H9 (cell line): ENCODE data around the gene ZNF546. TPM values are rescaled to one million over a fixed set of nuclear protein-coding genes. Genes with fewer than 3 reads are reported as not detected.
"Not testable (repeated sequence)": the region's sequence is repeated elsewhere in the genome, so short reads cannot be mapped to it uniquely, and the experiment has no call there.

ENCODE experiments used
- DNase-seq: peaks from one replicate; pipeline ENCODE4 v3.0.0-alpha.2; 2017
- H2AFZ ChIP-seq: one replicate; pipeline ENCODE4 v1.6.1; 2013; ENCODE audit warnings: mild to moderate bottlenecking, low read length, control low read depth, moderate library complexity
- H2AK5ac ChIP-seq: 2 replicates; pipeline ENCODE4 v1.6.1; 2013; ENCODE audit warnings: low read length, control low read depth, mixed read lengths; ENCODE audit not compliant: insufficient read length
- H2BK120ac ChIP-seq: one replicate; pipeline ENCODE4 v1.6.1; 2013; ENCODE audit warnings: low read depth, mild to moderate bottlenecking, low read length, control low read depth, inconsistent platforms; ENCODE audit not compliant: poor library complexity, severe bottlenecking
- H2BK12ac ChIP-seq: 2 replicates; pipeline ENCODE4 v1.6.1; 2013; ENCODE audit warnings: low read length, control low read depth, mixed read lengths, low read depth; ENCODE audit not compliant: insufficient read length
- H2BK15ac ChIP-seq: 2 replicates; pipeline ENCODE4 v1.6.1; 2013; ENCODE audit warnings: low read depth, low read length, control low read depth
- H2BK20ac ChIP-seq: one replicate; pipeline ENCODE4 v1.6.1; 2013; ENCODE audit warnings: low read depth, mild to moderate bottlenecking, low read length, control low read depth, inconsistent platforms; ENCODE audit not compliant: poor library complexity, severe bottlenecking
- H2BK5ac ChIP-seq: 2 replicates; pipeline ENCODE4 v1.6.1; 2013; ENCODE audit warnings: low read length, control low read depth, mixed read lengths; ENCODE audit not compliant: insufficient read length
- H3K14ac ChIP-seq: 2 replicates; pipeline ENCODE4 v1.6.1; 2013; ENCODE audit warnings: low read length, control low read depth; ENCODE audit not compliant: insufficient read depth
- H3K18ac ChIP-seq: 2 replicates; pipeline ENCODE4 v1.6.1; 2013; ENCODE audit warnings: low read depth, mild to moderate bottlenecking, mixed read lengths, low read length, control low read depth; ENCODE audit not compliant: insufficient read length
- H3K23ac ChIP-seq: 2 replicates; pipeline ENCODE4 v1.6.1; 2013; ENCODE audit warnings: low read length, control low read depth, mixed read lengths, low read depth; ENCODE audit not compliant: insufficient read length
- H3K23me2 ChIP-seq: 2 replicates; pipeline ENCODE4 v1.6.1; 2013; ENCODE audit warnings: low read depth, mild to moderate bottlenecking, mixed read lengths, low read length, control low read depth; ENCODE audit not compliant: insufficient read length, poor library complexity, severe bottlenecking
- H3K27ac ChIP-seq: 2 replicates; pipeline ENCODE4 v1.5.1; 2013; ENCODE audit warnings: low read length, control low read depth, mixed read lengths, low read depth; ENCODE audit not compliant: insufficient read length
- H3K27me3 ChIP-seq: 2 replicates; pipeline ENCODE4 v1.6.1; 2013; ENCODE audit warnings: low read length, control low read depth, inconsistent platforms; ENCODE audit not compliant: insufficient read depth
- H3K4ac ChIP-seq: 2 replicates; pipeline ENCODE4 v1.6.1; 2013; ENCODE audit warnings: low read depth, mild to moderate bottlenecking, control low read depth, inconsistent platforms, low read length, moderate library complexity
- H3K4me1 ChIP-seq: 2 replicates; pipeline ENCODE4 v1.6.1; 2013; ENCODE audit warnings: low read length, control low read depth, inconsistent platforms; ENCODE audit not compliant: insufficient read depth
- H3K4me2 ChIP-seq: 2 replicates; pipeline ENCODE4 v1.6.1; 2013; ENCODE audit warnings: low read length, control low read depth, mixed read lengths; ENCODE audit not compliant: insufficient read length, insufficient read depth
- H3K56ac ChIP-seq: 2 replicates; pipeline ENCODE4 v1.6.1; 2013; ENCODE audit warnings: low read depth, mild to moderate bottlenecking, mixed read lengths, low read length, control low read depth; ENCODE audit not compliant: insufficient read length
- H3K79me1 ChIP-seq: 2 replicates; pipeline ENCODE4 v1.6.1; 2013; ENCODE audit warnings: low read depth, mild to moderate bottlenecking, moderate library complexity, low read length, control low read depth, inconsistent platforms; ENCODE audit not compliant: insufficient read depth, poor library complexity, severe bottlenecking
- H3K79me2 ChIP-seq: 2 replicates; pipeline ENCODE4 v1.6.1; 2013; ENCODE audit warnings: low read length, control low read depth, inconsistent platforms; ENCODE audit not compliant: insufficient read depth
- H3K9ac ChIP-seq: 2 replicates; pipeline ENCODE4 v1.6.1; 2013; ENCODE audit warnings: low read length, control low read depth, mixed read lengths; ENCODE audit not compliant: insufficient read length; ENCODE audit errors: extremely low read depth
- H3K9me3 ChIP-seq: one replicate; pipeline ENCODE4 v1.6.1; 2013; ENCODE audit warnings: low read depth, low read length, inconsistent platforms; ENCODE audit not compliant: control insufficient read depth
- H3T11ph ChIP-seq: one replicate; pipeline ENCODE4 v1.6.1; 2013; ENCODE audit warnings: mild to moderate bottlenecking, low read length, control low read depth, inconsistent platforms
- H4K20me1 ChIP-seq: one replicate; pipeline ENCODE4 v1.6.1; 2013; ENCODE audit not compliant: control insufficient read depth, insufficient read length, insufficient read depth
- H4K5ac ChIP-seq: 2 replicates; pipeline ENCODE4 v1.6.1; 2013; ENCODE audit warnings: low read depth, mild to moderate bottlenecking, mixed read lengths, low read length, control low read depth; ENCODE audit not compliant: insufficient read length
- H4K8ac ChIP-seq: replicated peaks from 2 replicates; pipeline ENCODE4 v1.6.1; 2013; ENCODE audit warnings: low read length, control low read depth, mixed read lengths, low read depth; ENCODE audit not compliant: insufficient read length
- H4K91ac ChIP-seq: 2 replicates; pipeline ENCODE4 v1.6.1; 2013; ENCODE audit warnings: low read depth, mild to moderate bottlenecking, moderate library complexity, mixed read lengths, low read length, control low read depth; ENCODE audit not compliant: insufficient read length
- H3K27ac Mint-ChIP-seq, 3 experiments: 2 replicates in 2 of 3; 3 replicates in 1 of 3; pipeline ENCODE4 v1.8.0; 2020 to 2021; ENCODE audit warnings: mixed read lengths in 3 of 3, mild to moderate bottlenecking in 1 of 3, moderate library complexity in 1 of 3
- H3K27me3 Mint-ChIP-seq: 2 replicates; pipeline ENCODE4 v1.8.0; 2021; ENCODE audit warnings: low read depth, mild to moderate bottlenecking, moderate library complexity, mixed read lengths
- H3K36me3 Mint-ChIP-seq, 3 experiments: 2 replicates in 2 of 3; 3 replicates in 1 of 3; pipeline ENCODE4 v1.8.0; 2020 to 2021; ENCODE audit warnings: low read depth in 3 of 3, mixed read lengths in 3 of 3; ENCODE audit not compliant: insufficient read depth in 1 of 3
- H3K4me1 Mint-ChIP-seq, 2 experiments: 2 replicates each; pipeline ENCODE4 v1.8.0; 2020; ENCODE audit warnings: mixed read lengths in 2 of 2
- H3K4me3 Mint-ChIP-seq, 2 experiments: 2 replicates in 1 of 2; 3 replicates in 1 of 2; pipeline ENCODE4 v1.8.0; 2020 to 2021; ENCODE audit warnings: mild to moderate bottlenecking in 2 of 2, mixed read lengths in 2 of 2, moderate library complexity in 1 of 2
- H3K9me3 Mint-ChIP-seq, 2 experiments: 2 replicates in 1 of 2; 3 replicates in 1 of 2; pipeline ENCODE4 v1.8.0; 2020; ENCODE audit warnings: mild to moderate bottlenecking in 2 of 2, mixed read lengths in 2 of 2, moderate library complexity in 1 of 2
- WGBS: extraction: QIAGEN DNeasy Blood & Tissue Kit; methylation state at CpG from one replicate; pipeline ENCODE4 v1.1.7; 2013; ENCODE audit warnings: missing lambda C conversion rate, low lambda C conversion rate, mixed read lengths; ENCODE audit not compliant: insufficient read length; ENCODE audit errors: extremely low coverage; 5-methylcytosine and 5-hydroxymethylcytosine counted together
- total RNA-seq: library from RNA; stranded (reverse); gene quantifications from 2 replicates; pipeline ENCODE4 v1.2.1, GENCODE V29; 2021

ZNF546 gene
- total RNA-seq, 1 experiment from 2014 or later = 1.7 TPM

DNA sequence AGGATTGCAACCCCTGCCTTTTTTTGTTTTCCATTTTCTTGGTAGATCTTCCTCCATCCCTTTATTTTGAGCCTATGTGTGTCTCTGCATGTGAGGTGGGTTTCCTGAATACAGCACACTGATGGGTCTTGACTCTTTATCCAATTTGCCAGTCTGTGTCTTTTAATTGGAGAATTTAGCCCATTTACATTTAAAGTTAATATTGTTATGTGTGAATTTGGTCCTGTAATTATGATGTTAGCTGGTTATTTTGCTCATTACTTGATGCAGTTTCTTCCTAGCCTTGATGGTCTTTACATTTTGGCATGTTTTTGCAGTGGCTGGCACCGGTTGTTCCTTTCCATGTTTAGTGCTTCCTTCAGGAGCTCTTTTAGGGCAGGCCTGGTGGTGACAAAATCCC, 44.9 kb downstream of the ZNF546 start:
- not testable (repeated sequence) for H3K79me1 ChIP-seq, H4K5ac ChIP-seq, H2AK5ac ChIP-seq, H3K27ac Mint-ChIP-seq, H3K18ac ChIP-seq, H4K91ac ChIP-seq, H2BK15ac ChIP-seq, H3K4ac ChIP-seq, H3K4me3 Mint-ChIP-seq, H3K4me1 ChIP-seq, H2BK12ac ChIP-seq, H3K27me3 ChIP-seq, H3T11ph ChIP-seq, H2BK20ac ChIP-seq, H2BK120ac ChIP-seq, H3K9ac ChIP-seq, H4K20me1 ChIP-seq, H3K27ac ChIP-seq, H3K23me2 ChIP-seq, H3K4me1 Mint-ChIP-seq, DNase-seq, H2BK5ac ChIP-seq, H3K56ac ChIP-seq, H3K14ac ChIP-seq, H3K23ac ChIP-seq, H4K8ac ChIP-seq, H3K4me2 ChIP-seq, H2AFZ ChIP-seq, H3K79me2 ChIP-seq
- Mint-ChIP-seq H3K36me3 (peaks cover 57 to 67% (median 64%) of the 10 kb centered on the region in 3 experiments), H3K9me3 (peaks cover 68 to 71% of the 10 kb centered on the region in 2 experiments), H3K27me3 (peaks cover 12% of the 10 kb centered on the region)
- no CpG with 5 or more reads among the region's 1 CpG for WGBS
- H3K9me3 ChIP-seq = peaks cover 35% of the 10 kb centered on the region
